Breast epithelium (tissue), 3 donors: Measurements from ENCODE around the gene MAB21L4.

Experiments used
- POLR2AphosphoS5 ChIP-seq, 3 donors: sonication (generic); formaldehyde crosslinking; IDR thresholded peaks; one replicate each; pipeline ENCODE4 v1.6.1; 2017; ENCODE audit warnings: antibody characterized with exemption in 3 of 3
- TF ChIP-seq, protein P1 (sequence below), 3 donors: fragments of 450-650 bp; IDR thresholded peaks; one replicate each; pipeline ENCODE4 v1.5.1; 2016 to 2017; ENCODE audit warnings: antibody characterized with exemption in 3 of 3, mild to moderate bottlenecking in 3 of 3, moderate library complexity in 3 of 3

- TF ChIP-seq, protein P1, sequence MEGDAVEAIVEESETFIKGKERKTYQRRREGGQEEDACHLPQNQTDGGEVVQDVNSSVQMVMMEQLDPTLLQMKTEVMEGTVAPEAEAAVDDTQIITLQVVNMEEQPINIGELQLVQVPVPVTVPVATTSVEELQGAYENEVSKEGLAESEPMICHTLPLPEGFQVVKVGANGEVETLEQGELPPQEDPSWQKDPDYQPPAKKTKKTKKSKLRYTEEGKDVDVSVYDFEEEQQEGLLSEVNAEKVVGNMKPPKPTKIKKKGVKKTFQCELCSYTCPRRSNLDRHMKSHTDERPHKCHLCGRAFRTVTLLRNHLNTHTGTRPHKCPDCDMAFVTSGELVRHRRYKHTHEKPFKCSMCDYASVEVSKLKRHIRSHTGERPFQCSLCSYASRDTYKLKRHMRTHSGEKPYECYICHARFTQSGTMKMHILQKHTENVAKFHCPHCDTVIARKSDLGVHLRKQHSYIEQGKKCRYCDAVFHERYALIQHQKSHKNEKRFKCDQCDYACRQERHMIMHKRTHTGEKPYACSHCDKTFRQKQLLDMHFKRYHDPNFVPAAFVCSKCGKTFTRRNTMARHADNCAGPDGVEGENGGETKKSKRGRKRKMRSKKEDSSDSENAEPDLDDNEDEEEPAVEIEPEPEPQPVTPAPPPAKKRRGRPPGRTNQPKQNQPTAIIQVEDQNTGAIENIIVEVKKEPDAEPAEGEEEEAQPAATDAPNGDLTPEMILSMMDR (IDR thresholded peaks at IDR 0.05), result no peak
- no peak for TF ChIP-seq POLR2AphosphoS5 (IDR thresholded peaks at IDR 0.05)
Observed at GRCh38 chr2:240931319-240931949, 35.5 kb upstream of the MAB21L4 start.
